K562 (cell line): ENCODE data around the gene COX4I2. TPM values are rescaled to one million over a fixed set of nuclear protein-coding genes. Genes with fewer than 3 reads are reported as not detected.

ENCODE experiments used
- ADNP ChIP-seq: fragments of 200-800 bp; sonication (Bioruptor generic); IDR thresholded peaks from 2 replicates; pipeline ENCODE4 v1.6.1; 2016; ENCODE audit warnings: missing genetic modification characterization, missing compliant biosample characterization
- ARID2 ChIP-seq: fragments of 450-650 bp; IDR thresholded peaks from 2 replicates; pipeline ENCODE4 v1.6.1; 2017; ENCODE audit warnings: antibody characterized with exemption, mild to moderate bottlenecking
- CCAR2 ChIP-seq: fragments of 200-400 bp; formaldehyde crosslinking; IDR thresholded peaks from 2 replicates; pipeline ENCODE4 v1.6.1; 2017; ENCODE audit warnings: mild to moderate bottlenecking, low read depth, low read length
- COPS2 ChIP-seq: fragments of 450-650 bp; conservative IDR thresholded peaks from 2 replicates; pipeline ENCODE4 v1.6.1; 2016; ENCODE audit warnings: mild to moderate bottlenecking, moderate library complexity
- ETS2 ChIP-seq: IDR thresholded peaks from 2 replicates; pipeline ENCODE4 v1.6.1; 2016; ENCODE audit warnings: borderline replicate concordance, missing genetic modification characterization, mild to moderate bottlenecking, moderate library complexity, missing compliant biosample characterization; ENCODE audit not compliant: poor library complexity, severe bottlenecking
- FOXK1 ChIP-seq: sonication (generic); formaldehyde crosslinking; IDR thresholded peaks from 2 replicates; pipeline ENCODE4 v1.8.0; 2022; ENCODE audit warnings: missing genetic modification reagents, mild to moderate bottlenecking, borderline replicate concordance
- GTF2F1 ChIP-seq: IDR thresholded peaks from 2 replicates; pipeline ENCODE4 v1.6.1; 2011; ENCODE audit warnings: low read depth, low read length, improper control_type of control experiment
- JUN ChIP-seq, 2 experiments: sonication (generic) in 1 of 2; formaldehyde crosslinking in 1 of 2; IDR thresholded peaks; 2 replicates each; pipeline versions ENCODE4 v1.6.1 to v1.8.0; 2012 to 2022; ENCODE audit warnings: borderline replicate concordance in 2 of 2, mild to moderate bottlenecking in 2 of 2, improper control_type of control experiment in 1 of 2, low read depth in 1 of 2, low read length in 1 of 2, missing genetic modification reagents in 1 of 2
- L3MBTL2 ChIP-seq: fragments of 450-650 bp; IDR thresholded peaks from 2 replicates; pipeline ENCODE4 v1.6.1; 2016; ENCODE audit warnings: mild to moderate bottlenecking, moderate library complexity
- MAZ ChIP-seq, 2 experiments: fragments of 450-650 bp in 1 of 2; sonication (generic) in 1 of 2; formaldehyde crosslinking; IDR thresholded peaks in 1 of 2; conservative IDR thresholded peaks in 1 of 2; 2 replicates each; pipeline versions ENCODE4 v1.4.0 to v1.5.0; 2020; ENCODE audit warnings: mild to moderate bottlenecking in 1 of 2, missing genetic modification reagents in 1 of 2
- SLC30A9 ChIP-seq: fragments of 250-450 bp; sonication (Bioruptor Pico); IDR thresholded peaks from 2 replicates; pipeline ENCODE4 v1.8.0; 2022; ENCODE audit warnings: mild to moderate bottlenecking, moderate library complexity
- XRCC4 ChIP-seq: IDR thresholded peaks from one replicate; pipeline ENCODE4 v1.6.1; 2011; ENCODE audit not compliant: insufficient read depth, insufficient read length; ENCODE audit errors: extremely low read depth
- ZBTB7A ChIP-seq: IDR thresholded peaks from 2 replicates; pipeline ENCODE4 v1.6.1; 2011; ENCODE audit warnings: low read depth, mild to moderate bottlenecking, low read length, moderate library complexity, borderline replicate concordance; ENCODE audit not compliant: control insufficient read depth
- ZNF140 ChIP-seq: fragments of 250-450 bp; sonication (Bioruptor Pico); IDR thresholded peaks from 2 replicates; pipeline ENCODE4 v1.8.0; 2021; ENCODE audit warnings: moderate library complexity, mild to moderate bottlenecking, inconsistent platforms
- ZNF41 ChIP-seq: fragments of 250-450 bp; sonication (Bioruptor Pico); conservative IDR thresholded peaks from 2 replicates; pipeline ENCODE4 v1.4.0; 2020; ENCODE audit warnings: mild to moderate bottlenecking
- ZNF444 ChIP-seq: fragments of 250-450 bp; sonication (Bioruptor Pico); IDR thresholded peaks from 2 replicates; pipeline ENCODE4 v1.4.0; 2020; ENCODE audit warnings: mild to moderate bottlenecking, moderate library complexity
- polyA plus RNA-seq, 8 experiments: library from polyadenylated mRNA; depleted of rRNA in 4 of 8; stranded (reverse) in 5 of 8; unstranded in 3 of 8; fragments of >200 nt; fragmentation: Nextera tagmentation in 2 of 8; fragmentation: Illumina TruSeq in 1 of 8; extraction: Ambion mirVana in 2 of 8; extraction: Trizol in 1 of 8; gene quantifications; 2 replicates each; pipeline versions ENCODE4 v1.2.1 to v1.2.3, GENCODE V29; 2011 to 2014; ENCODE audit warnings: inconsistent platforms in 1 of 8, missing spikeins in 1 of 8
- total RNA-seq, 7 experiments: library from RNA; depleted of rRNA in 6 of 7; stranded (reverse); fragments of >200 nt in 6 of 7; fragmentation: Illumina TruSeq in 2 of 7; extraction: Trizol in 2 of 7; gene quantifications; 2 replicates each; pipeline versions ENCODE4 v1.2.1 to v1.2.3, GENCODE V29; 2011 to 2021; ENCODE audit warnings: low replicate concordance in 1 of 7
- TF ChIP-seq, protein P1 (sequence below): fragments of 450-650 bp; conservative IDR thresholded peaks from 2 replicates; pipeline ENCODE4 v1.6.1; 2016; ENCODE audit warnings: missing genetic modification characterization, low read depth, mild to moderate bottlenecking, missing compliant biosample characterization, moderate library complexity
- TF ChIP-seq, protein P2 (sequence below): fragments of 250-450 bp; sonication (Bioruptor Pico); IDR thresholded peaks from 2 replicates; pipeline ENCODE4 v1.8.0; 2022; ENCODE audit warnings: moderate library complexity, mild to moderate bottlenecking, inconsistent platforms
- TF ChIP-seq, protein P3 (sequence below): fragments of 250-450 bp; sonication (Bioruptor Pico); IDR thresholded peaks from 2 replicates; pipeline ENCODE4 v1.4.0; 2020

The COX4I2 gene
- total and polyA plus RNA-seq, 9 of the 15 experiments (the other 6 are each of a cell fraction or from before 2014, with no cell fraction given), result not detected

DNA sequence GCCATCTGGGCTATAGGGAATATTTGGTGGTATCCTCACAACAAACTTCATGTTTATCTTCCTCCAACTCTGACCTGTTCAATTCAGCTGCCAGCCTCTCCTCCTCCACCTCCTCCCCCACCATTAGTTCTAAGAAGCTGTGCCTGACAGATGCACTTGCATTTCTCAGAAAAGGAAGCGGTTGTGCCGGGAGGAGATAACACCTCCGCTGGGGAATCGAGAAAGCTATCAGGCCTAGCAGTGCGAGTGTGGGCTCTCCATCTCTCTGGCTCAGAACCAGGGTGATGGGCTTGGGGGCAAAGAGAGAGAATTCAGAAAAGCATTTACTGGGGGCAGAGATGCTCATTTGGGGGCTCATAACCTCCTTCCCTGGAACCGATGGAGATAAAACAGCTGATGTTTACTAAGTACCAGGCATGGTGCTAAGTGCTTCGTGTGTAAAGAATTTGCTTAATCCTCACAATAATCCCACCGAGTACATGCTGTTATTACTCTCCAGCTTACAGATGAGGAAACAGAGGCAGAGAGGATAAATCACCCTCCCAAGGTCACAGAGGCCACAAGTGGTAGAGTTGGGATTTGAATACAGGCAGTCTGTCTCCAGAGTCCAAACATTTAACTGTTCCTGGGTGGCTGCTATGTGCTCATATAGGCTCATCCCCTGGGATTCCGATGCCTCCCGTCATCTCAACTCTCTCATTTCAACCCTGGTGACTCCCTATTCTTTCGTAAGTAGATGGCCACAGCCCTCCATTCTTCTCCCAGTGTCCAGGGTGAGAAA is 38.3 kb downstream of the COX4I2 start (continued):
- no peak for TF ChIP-seq ETS2 (tag)
- no peak for TF ChIP-seq ZNF140 (CRISPR knock-in tag)
- no peak for TF ChIP-seq ARID2
- peak; percentile 65 for TF ChIP-seq L3MBTL2
- peak; percentile 57 for TF ChIP-seq ZNF41
- TF ChIP-seq, protein P1, sequence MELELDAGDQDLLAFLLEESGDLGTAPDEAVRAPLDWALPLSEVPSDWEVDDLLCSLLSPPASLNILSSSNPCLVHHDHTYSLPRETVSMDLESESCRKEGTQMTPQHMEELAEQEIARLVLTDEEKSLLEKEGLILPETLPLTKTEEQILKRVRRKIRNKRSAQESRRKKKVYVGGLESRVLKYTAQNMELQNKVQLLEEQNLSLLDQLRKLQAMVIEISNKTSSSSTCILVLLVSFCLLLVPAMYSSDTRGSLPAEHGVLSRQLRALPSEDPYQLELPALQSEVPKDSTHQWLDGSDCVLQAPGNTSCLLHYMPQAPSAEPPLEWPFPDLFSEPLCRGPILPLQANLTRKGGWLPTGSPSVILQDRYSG, result no peak; the same call in 1 of the 2 replicates
- TF ChIP-seq ADNP (tag), result no peak
- TF ChIP-seq JUN (IDR thresholded peaks at IDR 0.05; ENCODE audit: borderline replicate concordance, low read depth, low read length), result peak; percentile 40
- TF ChIP-seq JUN (CRISPR knock-in tag; IDR thresholded peaks at IDR 0.05; ENCODE audit: borderline replicate concordance), result no peak
- TF ChIP-seq MAZ (CRISPR knock-in tag; conservative IDR thresholded peaks at IDR 0.05 in 1 of 2, IDR thresholded peaks at IDR 0.05 in 1 of 2), result peak; percentile 63 to 76; a peak in 3 of 4 replicates
- 0 out of 2 replicates have a peak, but pooled peaks have one; percentile 53 for TF ChIP-seq CCAR2
- TF ChIP-seq COPS2, result no peak
- TF ChIP-seq ZNF444 (CRISPR knock-in tag), result peak; percentile 53
- no peak for TF ChIP-seq GTF2F1
- TF ChIP-seq, protein P2, sequence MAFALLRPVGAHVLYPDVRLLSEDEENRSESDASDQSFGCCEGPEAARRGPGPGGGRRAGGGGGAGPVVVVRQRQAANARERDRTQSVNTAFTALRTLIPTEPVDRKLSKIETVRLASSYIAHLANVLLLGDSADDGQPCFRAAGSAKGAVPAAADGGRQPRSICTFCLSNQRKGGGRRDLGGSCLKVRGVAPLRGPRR (CRISPR knock-in tag), result peak; percentile 49
- no peak for TF ChIP-seq SLC30A9 (CRISPR knock-in tag)
- peak; percentile 61; the same call in 1 of the 2 replicates for TF ChIP-seq FOXK1 (CRISPR knock-in tag)
- TF ChIP-seq ZBTB7A, result peak; percentile 91
- no peak for TF ChIP-seq XRCC4
- TF ChIP-seq, protein P3, sequence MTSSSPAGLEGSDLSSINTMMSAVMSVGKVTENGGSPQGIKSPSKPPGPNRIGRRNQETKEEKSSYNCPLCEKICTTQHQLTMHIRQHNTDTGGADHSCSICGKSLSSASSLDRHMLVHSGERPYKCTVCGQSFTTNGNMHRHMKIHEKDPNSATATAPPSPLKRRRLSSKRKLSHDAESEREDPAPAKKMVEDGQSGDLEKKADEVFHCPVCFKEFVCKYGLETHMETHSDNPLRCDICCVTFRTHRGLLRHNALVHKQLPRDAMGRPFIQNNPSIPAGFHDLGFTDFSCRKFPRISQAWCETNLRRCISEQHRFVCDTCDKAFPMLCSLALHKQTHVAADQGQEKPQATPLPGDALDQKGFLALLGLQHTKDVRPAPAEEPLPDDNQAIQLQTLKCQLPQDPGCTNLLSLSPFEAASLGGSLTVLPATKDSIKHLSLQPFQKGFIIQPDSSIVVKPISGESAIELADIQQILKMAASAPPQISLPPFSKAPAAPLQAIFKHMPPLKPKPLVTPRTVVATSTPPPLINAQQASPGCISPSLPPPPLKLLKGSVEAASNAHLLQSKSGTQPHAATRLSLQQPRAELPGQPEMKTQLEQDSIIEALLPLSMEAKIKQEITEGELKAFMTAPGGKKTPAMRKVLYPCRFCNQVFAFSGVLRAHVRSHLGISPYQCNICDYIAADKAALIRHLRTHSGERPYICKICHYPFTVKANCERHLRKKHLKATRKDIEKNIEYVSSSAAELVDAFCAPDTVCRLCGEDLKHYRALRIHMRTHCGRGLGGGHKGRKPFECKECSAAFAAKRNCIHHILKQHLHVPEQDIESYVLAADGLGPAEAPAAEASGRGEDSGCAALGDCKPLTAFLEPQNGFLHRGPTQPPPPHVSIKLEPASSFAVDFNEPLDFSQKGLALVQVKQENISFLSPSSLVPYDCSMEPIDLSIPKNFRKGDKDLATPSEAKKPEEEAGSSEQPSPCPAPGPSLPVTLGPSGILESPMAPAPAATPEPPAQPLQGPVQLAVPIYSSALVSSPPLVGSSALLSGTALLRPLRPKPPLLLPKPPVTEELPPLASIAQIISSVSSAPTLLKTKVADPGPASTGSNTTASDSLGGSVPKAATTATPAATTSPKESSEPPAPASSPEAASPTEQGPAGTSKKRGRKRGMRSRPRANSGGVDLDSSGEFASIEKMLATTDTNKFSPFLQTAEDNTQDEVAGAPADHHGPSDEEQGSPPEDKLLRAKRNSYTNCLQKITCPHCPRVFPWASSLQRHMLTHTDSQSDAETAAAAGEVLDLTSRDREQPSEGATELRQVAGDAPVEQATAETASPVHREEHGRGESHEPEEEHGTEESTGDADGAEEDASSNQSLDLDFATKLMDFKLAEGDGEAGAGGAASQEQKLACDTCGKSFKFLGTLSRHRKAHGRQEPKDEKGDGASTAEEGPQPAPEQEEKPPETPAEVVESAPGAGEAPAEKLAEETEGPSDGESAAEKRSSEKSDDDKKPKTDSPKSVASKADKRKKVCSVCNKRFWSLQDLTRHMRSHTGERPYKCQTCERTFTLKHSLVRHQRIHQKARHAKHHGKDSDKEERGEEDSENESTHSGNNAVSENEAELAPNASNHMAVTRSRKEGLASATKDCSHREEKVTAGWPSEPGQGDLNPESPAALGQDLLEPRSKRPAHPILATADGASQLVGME (CRISPR knock-in tag), result peak; percentile 92
